Stromal cell of bone marrow (primary cell): ENCODE measurements around the gene ADGRD2.

Experiments
- DNase-seq: peaks from one replicate; pipeline ENCODE4 v3.0.0-alpha.2; 2012; ENCODE audit warnings: low read depth

Gene ADGRD2

DNA sequence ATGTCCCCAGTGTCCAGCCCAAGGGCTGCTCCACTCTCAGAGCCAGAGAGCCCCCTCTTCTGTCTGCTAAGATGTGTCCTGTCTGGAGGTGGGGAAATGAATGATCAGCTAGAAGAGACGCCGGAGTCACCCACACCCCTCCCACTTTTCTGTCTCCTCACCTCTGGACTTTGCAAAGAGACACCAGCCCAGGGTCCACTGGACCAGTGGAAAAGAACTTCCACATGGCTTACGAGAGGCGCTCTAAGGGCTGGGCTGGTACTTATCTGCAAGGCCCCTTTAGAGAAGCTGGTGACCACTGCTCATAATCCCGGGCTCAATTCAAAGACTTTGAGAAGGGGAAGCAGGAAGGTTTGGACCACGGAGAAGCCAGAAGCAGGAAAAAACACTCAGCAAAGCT, 47.8 kb downstream of the ADGRD2 start:
- no peak for DNase-seq

DNA sequence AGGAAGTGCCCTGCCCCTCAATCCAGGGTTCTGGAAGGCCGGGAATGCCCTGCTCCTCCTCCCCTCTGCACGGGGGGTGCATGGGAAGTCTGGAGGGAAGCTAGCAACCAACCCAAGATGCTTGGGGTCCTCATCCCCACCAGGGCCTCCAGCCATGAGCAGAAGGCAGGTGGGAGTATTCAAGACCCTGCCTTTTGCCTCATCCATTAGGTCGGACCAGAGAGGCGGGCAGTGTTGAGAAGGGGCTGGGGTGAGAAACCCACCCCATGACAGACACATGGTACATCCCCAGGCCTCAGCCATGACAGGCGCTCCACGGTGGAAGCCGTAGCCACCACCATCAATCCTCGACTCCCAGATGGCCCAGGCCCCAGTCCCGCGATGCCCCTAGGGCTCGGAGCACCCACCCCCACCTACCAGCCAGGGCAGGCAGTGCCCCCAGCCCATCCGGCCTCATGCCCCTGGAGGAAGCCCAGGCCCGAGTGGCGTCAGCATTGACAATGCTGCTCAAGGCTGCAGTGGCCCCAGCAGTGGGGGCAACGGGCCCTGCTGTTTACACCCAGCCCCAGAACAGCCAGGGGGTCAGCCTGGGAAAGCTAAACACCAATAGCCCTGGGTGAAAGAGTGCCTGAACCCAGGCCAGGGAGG, 48.4 kb downstream of the ADGRD2 start:
- DNase-seq: no peak

DNA sequence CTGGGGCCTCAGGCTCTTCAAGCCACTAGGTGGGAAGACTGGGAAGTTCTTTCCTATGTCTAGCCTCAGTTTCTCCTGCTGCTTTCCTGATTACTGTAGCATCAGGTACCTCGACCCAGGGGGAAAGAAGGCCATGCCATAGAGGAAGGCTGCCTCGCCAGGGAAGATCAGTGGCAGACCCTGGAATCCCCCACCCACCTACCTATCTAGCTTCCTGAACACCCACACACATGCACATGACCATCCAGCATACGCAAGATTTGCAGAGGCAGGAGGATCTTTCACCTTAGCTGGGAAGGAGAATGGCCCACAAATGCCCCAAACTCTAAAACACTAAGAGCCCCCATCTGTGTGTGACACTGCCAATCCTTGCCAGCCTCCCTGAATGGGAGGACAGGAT, 49.0 kb downstream of the ADGRD2 start:
- no peak for DNase-seq

DNA sequence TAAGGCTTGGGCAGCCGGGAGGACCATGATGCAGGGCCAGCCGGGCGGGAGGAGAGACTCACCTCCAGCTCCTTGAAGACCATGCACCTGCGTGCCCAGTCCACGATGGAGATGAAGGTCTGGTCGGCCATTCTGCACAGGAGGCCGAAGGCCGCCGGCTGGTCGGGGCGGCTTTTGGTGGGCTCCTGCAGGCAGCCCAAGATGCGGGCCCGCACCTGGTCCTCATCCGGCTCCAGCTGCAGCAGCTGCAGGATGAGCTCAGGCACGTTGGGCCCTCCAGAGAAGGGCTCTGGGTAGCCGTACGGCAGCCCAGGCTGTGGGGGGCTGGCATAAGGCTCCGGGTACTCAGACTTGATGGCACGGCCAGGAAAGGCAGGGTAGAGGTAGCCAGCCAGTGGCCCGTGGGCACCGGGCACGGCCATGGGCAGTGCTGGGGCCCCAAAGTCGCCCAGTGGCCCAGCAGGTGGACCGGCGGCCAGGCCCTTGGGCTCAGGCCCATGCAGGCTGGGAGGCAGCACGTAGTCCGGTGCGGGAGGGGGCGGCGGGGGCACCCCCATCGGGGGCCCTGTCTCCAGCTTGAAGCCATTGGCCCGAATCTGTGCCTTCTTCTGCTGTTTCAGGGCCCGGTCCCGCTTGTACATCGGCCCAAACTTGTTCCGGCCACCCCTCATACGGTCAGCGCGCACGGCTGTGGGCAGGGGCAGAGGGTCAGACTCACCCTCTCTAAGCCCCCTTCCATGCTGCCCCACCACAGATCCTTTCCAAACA, 50.0 kb downstream of the ADGRD2 start:
- DNase-seq: no peak

GRCh38 chr9:124500796-124501611, 50.8 kb downstream of the ADGRD2 start:
- DNase-seq: no peak

GRCh38 chr9:124501771-124502320, 51.6 kb downstream of the ADGRD2 start:
- no peak for DNase-seq

- DNase-seq: no peak
Observed at GRCh38 chr9:124502711-124503702, 52.8 kb downstream of the ADGRD2 start.

DNA sequence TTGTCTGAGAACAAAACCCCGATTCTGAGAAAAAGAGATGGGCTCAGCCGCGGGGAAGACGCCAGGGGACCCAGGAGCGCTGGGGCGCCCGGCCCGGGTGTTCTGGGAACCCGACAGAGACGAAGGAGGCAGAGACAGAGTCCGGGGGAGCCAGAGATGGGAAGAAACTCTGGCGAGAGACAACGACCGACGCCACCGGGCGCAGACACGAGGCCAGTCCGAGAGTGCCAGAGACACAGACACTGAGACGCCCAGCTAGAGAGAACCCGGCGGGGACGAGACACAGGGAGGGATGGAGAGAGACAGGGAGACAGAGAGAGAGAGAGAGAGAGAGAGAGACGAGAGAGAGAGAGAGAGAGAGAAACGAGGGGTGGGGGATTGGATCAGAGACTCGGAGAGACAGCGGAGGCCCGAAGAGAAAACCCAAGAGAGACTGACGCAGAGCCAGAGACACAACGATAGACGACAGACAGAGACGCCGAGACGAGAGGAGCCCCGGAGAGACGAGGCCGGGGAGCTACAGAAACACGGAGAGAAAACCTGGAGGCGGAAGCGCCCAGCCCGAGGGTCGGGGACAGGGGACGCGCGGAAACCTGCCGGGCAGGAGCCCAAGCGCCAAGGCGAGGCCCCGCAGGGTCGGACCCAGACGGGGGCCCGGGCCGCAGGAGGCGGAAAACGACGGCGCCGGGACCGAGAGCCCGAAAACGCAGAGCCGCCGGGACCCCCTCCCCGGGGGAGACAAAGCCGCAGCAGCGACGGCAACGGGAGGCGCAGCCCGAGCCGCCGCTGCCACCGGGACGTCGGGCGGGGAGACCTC, 53.7 kb downstream of the ADGRD2 start:
- DNase-seq: no peak

- no peak for DNase-seq
Observed at GRCh38 chr9:124504530-124505005, 54.3 kb downstream of the ADGRD2 start.

DNA sequence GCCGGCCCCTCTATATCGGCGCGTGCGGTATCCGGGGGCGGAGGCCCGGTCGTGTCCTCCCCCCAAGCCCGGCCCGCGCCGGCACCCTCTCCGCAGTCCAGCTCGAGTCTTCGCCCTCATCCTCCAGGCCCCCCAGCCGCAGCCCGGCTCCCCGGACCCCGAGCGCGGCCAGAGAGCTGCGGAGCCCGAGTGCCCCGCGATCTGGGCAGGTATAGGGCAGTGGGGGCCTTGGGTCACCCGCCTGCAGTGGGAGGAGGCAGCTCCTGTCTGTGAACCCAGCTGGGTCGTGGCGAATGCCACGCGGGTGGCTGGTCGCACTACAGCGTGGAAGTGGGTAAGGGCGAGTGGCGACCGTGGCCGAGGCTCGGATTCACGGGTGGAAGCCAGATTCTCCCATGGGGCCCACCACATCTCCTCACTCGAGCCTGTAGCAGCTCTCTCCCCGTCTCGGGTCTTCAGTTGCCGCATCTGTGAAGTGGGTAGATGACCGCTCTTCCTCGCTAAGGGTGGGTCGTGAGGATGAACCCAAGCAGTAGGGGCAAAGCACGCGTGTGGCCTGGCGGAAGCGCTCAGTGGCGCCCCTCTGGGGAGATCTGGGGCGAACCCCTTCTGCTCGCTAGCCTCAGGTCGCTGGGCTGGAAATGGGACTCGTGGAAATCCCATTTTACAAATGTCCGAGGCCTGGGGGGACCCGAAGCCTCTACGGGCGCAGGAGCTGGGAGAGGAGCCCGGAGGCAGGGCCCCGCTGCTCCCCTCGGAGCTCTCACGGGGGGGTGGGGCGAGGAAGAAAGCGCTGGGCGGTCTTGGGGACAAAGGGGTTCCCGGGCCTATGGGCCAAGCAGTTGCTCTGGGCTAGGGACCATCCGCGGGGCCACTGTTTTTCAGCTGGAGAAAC, 55.0 kb downstream of the ADGRD2 start:
- DNase-seq: no peak

- no peak for DNase-seq
Observed at GRCh38 chr9:124505901-124506346, 55.7 kb downstream of the ADGRD2 start.

DNA sequence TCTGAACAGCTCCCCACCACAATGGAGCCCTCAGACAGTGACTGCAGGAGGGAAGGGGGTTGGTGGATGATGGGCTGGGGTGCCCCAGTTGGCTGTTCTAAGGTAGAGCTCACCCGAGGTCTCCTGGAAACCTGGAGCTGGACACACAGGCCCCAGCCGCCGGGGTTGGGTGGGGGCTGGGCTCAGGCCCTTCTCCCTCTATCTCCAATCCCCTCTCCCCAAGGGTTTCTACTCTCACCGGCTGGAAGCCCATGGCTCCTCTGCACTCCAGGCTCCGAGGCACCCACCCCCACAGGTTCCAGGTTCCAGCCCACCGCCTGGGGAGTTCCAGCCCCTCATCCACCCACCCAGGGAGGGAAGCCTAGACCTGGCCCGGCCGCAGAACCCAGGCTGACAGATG, 56.2 kb downstream of the ADGRD2 start:
- no peak for DNase-seq

GRCh38 chr9:124506931-124507879, 57.0 kb downstream of the ADGRD2 start, which contains the start of gene NR5A1:
Gene NR5A1, minus strand, starts transcription at chr9:124507399. Its CDS starts 4,004 bp downstream, at chr9:124503395.
- DNase-seq: no peak

DNA sequence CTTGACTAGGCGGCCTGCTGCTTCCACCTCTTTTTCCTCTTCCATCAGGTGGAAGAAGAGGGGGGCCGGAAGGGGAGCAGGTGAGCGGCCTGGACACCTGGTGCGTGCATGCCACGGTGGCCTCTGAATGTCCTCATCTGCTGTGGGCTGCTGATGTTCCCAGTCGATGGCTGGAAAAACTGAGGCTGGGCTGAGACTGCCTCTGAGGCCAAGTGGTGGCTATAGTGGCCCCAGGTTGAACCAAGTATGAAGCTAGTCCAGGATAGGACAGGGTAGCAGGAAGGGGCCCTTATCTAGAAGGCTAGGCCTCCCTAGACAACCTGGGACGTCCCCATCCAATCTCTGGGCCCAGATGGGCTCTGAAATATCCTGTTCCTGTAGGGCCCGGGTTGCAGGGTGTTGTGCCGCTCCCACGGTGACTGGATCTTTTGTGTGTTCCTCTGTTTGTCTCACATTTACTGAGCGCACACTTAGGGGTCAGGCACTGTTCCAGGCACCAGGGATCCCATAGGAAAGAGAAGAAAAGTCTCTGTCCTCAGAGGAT, 57.7 kb downstream of the ADGRD2 start:
- no peak for DNase-seq

DNA sequence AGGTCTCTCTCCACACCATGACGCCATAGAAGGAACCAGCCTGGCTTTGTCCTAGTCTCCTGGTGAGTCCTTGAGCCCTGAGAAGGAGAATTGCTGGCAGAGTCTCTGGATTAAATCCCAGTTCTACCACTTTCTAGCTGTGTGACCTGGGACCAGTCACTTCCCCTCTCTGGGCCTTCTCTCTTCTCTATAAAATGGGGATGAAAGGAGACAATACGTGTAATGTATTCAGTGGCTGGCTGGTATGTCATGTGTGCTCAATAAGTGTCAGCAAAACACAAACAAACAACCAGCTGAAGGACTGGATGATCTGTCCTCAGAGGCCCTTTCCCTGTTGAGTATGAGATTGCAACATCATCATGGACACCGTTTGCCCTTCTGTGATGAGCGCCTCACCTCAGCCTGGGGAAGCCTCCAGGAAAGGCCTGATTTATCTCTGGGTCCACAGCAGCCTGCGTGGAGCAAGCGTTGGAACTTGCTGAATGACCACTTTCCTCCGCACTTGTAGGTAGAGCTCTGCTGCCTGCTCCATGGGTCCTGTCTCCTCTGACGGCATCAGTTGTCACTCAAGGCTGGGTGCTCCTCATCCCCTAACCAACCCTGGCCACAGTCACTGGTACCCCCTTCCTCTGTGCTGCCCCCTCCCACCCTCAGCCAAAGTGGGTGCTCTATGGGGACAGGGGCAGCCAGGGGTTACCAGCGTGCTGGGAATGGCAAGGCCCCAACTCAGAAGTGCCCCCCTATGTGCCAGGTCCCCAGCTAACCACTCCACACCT, 60.6 kb downstream of the ADGRD2 start:
- no peak for DNase-seq

DNA sequence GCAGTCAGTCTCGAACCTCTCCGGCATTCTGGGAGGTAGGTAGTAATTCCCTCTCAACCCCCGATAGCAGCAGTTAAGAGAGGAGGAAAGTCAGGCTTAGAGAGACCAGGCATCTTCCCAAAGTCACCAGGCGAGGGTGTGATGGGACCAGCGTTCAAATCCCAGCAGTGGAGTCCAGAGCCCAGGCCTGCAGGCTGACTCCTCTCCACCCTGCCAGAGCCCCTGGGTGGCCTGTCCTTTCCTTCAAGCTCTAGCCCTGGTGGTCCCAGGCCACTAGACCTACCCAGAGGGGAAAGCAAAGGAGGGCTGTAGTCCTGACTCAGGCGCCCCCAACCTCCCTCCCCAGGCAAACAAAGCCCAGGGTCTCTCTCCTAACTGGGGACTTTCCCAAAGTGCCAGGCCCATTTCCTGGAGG, 61.2 kb downstream of the ADGRD2 start:
- no peak for DNase-seq
